ENCODE data around the gene DTNBP1.
"Not testable (repeated sequence)": the region's sequence is repeated elsewhere in the genome, so short reads cannot be mapped to it uniquely, and the experiment has no call there.

Gene DTNBP1

DNA sequence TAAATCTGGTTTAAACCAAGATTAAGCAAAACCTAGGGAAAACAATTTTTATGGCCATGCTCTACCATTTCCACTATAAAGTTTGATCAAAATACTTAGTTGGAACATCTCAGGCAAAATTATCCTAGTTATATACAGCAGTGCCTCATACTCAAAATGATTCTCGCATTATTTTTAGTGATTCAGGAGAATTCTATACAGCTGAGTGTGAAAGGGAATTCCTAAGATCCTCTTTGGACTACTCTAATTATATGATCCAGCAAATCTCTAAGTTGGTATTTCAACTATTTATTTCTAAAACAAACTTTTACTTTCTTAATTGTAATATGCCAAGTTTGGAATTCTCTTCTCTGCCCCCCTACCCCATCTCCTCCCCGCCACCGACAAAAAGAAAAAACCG is 8.6 kb downstream of the DTNBP1 start:
- H3K4me1 ChIP-seq = peaks cover 62% of the 10 kb centered on the region
- H3K4me2 ChIP-seq = 0 out of 2 replicates have a peak overlapping the region, but pooled peaks have one; percentile 25
- no peaks in the 10 kb centered on the region for H3K27me3 ChIP-seq
- peaks cover 40% of the 10 kb centered on the region for H3K36me3 ChIP-seq
- H3K4me3 ChIP-seq = no peak overlapping the region
- peaks cover 5% of the 10 kb centered on the region; the same call in 1 of the 2 replicates for H3K9me3 ChIP-seq
- H3K9ac ChIP-seq = no peak overlapping the region
- peaks cover 34% of the 10 kb centered on the region; the same call in 1 of the 2 replicates for H4K20me1 ChIP-seq
- TF ChIP-seq Cebpa-rat (IDR thresholded peaks at IDR 0.05) = no peak
- no peak overlapping the region for H3K27ac ChIP-seq

DNA sequence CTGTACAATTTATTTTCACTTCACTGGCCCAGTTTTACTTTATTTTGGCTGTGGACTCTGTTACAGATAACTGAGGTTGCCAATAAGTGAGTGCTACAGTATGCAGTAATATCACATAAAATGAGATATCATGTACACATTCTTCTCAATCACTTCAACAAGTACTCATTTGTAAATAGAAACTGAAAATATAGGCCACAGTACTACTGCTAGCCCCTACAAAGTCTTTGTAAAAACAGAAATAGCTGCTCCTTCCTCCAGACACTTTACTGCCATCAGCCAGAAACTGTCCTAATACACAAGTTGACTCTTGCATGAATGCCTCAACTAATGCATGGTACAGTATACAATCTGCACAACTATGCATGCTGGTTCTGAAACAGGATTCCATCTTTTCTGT is 9.2 kb downstream of the DTNBP1 start:
- Histone ChIP-seq H4K20me1 (peaks cover 34% of the 10 kb centered on the region; the same call in 1 of the 2 replicates), H3K9me3 (peaks cover 10% of the 10 kb centered on the region; the same call in 1 of the 2 replicates), H3K27me3 (no peaks in the 10 kb centered on the region), H3K27ac (no peak overlapping the region), H3K4me2 (peak overlapping the region; percentile 25), H3K4me1 (peaks cover 56% of the 10 kb centered on the region), H3K9ac (no peak overlapping the region), H3K4me3 (no peak overlapping the region), H3K36me3 (peaks cover 47% of the 10 kb centered on the region)
- no peak for TF ChIP-seq Cebpa-rat (IDR thresholded peaks at IDR 0.05)

DNA sequence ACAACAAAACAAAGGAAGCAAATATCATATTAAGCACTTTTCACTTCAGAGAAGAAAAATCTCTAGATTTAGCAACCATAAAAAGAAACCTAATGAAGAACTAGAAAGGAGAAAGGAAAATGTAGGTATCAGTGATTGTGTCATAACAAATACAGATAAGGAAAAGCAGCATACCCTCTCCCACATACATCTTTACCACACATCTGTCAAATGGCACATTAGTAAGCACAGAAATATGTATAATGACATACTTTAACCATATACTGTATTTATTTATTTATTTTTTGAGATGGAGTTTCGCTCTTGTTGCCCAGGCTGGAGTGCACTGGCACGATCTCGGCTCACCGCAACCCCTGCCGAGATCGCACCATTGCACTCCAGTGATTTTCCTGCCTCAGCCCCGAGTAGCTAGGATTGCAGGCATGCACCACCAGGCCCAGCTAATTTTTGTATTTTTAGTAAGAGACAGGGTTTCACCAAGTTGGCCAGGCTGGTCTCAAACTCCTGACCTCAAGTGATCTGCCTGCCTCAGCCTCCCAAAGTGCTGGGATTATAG is 12.7 kb downstream of the DTNBP1 start:
- H4K20me1 ChIP-seq = peaks cover 23% of the 10 kb centered on the region; the same call in 1 of the 2 replicates
- H3K27ac ChIP-seq, H3K27me3 ChIP-seq, H3K9ac ChIP-seq, H3K4me3 ChIP-seq, H3K4me2 ChIP-seq: not testable (repeated sequence)
- H3K9me3 ChIP-seq = peaks cover 44% of the 10 kb centered on the region
- peaks cover 21% of the 10 kb centered on the region for H3K4me1 ChIP-seq
- H3K36me3 ChIP-seq = peaks cover 70% of the 10 kb centered on the region

DNA sequence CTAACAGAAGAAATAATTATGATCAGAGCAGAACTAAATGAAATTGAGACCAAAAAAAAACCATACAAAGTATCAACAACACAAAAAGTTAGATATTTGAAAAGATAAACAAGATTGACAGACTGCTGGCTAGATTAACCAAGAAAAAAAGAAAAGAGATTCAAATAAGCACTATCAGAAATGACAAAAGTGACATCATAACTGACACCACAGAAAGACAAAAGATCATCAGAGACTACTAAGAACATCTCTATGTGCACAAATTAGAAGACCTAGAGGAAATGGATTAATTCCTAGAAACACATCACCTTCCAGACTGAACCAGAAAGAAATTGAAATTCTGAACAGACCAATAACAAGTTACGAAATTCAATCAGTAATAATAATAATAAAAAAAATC is 17.9 kb downstream of the DTNBP1 start:
- Histone ChIP-seq H3K9me3 (peaks cover 89% of the 10 kb centered on the region), H3K4me3 (no peak overlapping the region), H3K27ac (no peak overlapping the region), H4K20me1 (peaks cover 17% of the 10 kb centered on the region; the same call in 1 of the 2 replicates), H3K27me3 (no peaks in the 10 kb centered on the region), H3K4me1 (no peaks in the 10 kb centered on the region), H3K9ac (no peak overlapping the region), H3K36me3 (peaks cover 90% of the 10 kb centered on the region), H3K4me2 (no peak overlapping the region)
- no peak for TF ChIP-seq Cebpa-rat (IDR thresholded peaks at IDR 0.05)

DNA sequence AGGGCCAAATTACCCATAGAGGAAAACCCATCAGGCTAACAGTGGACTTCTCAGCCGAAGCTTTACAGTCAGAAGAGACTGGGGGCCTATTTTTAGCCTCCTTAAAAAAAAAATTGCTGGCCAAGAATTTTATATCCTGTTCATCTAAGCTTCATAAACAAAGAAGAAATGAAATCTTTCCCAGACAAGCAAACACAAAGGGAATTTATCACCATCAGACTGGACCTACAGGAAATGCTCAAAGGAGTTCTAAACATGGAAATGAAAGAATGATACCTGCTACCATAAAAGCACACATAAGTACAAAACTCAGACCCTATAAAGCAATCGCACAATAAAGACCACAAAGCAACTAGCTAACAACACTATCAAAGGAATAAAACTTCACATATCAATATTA is 19.3 kb downstream of the DTNBP1 start:
- TF ChIP-seq Cebpa-rat (IDR thresholded peaks at IDR 0.05) = no peak
- no peak overlapping the region for H3K9ac ChIP-seq
- peaks cover 92% of the 10 kb centered on the region for H3K36me3 ChIP-seq
- no peak overlapping the region for H3K27ac ChIP-seq
- no peak overlapping the region; the same call in 1 of the 2 replicates for H3K4me3 ChIP-seq
- no peaks in the 10 kb centered on the region for H3K27me3 ChIP-seq
- no peaks in the 10 kb centered on the region for H3K4me1 ChIP-seq
- H3K9me3 ChIP-seq = peaks cover 95% of the 10 kb centered on the region
- H4K20me1 ChIP-seq = peaks cover 17% of the 10 kb centered on the region; the same call in 1 of the 2 replicates
- no peak overlapping the region for H3K4me2 ChIP-seq

DNA sequence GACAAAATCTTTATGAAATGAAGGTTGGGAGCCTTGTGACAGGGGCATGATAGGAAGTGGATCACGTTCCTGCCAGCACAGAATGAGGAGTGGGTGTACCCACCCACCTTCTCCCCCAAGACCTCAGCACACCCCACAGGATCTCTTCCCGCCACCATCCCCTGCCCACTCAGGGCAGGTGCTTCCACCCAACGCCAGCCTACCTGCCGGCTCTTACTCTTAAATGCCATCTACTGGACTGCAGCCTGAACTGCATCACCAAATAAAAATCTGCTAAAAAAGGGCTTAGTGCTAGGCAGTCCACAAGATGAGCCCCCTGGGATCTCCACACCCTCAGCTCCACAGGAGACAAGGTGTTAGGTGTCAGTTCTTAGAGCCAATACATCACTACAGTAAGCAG is 20.6 kb downstream of the DTNBP1 start:
- Histone ChIP-seq H4K20me1 (peaks cover 17% of the 10 kb centered on the region; the same call in 1 of the 2 replicates), H3K27ac (no peak overlapping the region), H3K4me1 (no peaks in the 10 kb centered on the region), H3K4me2 (no peak overlapping the region), H3K9me3 (peaks cover 85% of the 10 kb centered on the region), H3K36me3 (peaks cover 93% of the 10 kb centered on the region), H3K4me3 (no peak overlapping the region), H3K27me3 (no peaks in the 10 kb centered on the region), H3K9ac (no peak overlapping the region)
- TF ChIP-seq Cebpa-rat (IDR thresholded peaks at IDR 0.05) = no peak

DNA sequence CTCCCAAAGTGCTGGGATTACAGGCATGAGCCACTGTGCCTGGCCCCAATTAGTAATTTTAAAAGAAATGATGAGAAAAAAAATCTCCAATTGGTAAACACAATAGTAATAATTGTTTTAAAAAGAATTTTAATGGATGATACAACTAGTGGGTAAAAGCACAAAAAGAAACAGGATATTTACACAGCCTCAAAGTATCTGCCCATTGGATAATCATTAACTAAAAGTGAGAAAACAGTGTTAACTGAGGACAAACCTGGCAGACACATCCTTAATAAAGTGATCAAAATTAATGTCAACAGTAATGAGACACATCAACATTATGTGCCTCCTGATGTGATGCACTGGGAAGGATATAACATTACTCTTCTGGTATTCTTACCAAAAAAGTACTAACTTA is 24.5 kb downstream of the DTNBP1 start:
- Histone ChIP-seq H3K9me3 (peaks cover 47% of the 10 kb centered on the region), H3K4me2 (no peak overlapping the region), H3K36me3 (peaks cover 88% of the 10 kb centered on the region), H3K9ac (no peak overlapping the region), H3K4me1 (no peaks in the 10 kb centered on the region), H3K4me3 (no peak overlapping the region), H3K27me3 (no peaks in the 10 kb centered on the region), H4K20me1 (peaks cover 22% of the 10 kb centered on the region; the same call in 1 of the 2 replicates), H3K27ac (no peak overlapping the region)
- no peak for TF ChIP-seq Cebpa-rat (IDR thresholded peaks at IDR 0.05)

DNA sequence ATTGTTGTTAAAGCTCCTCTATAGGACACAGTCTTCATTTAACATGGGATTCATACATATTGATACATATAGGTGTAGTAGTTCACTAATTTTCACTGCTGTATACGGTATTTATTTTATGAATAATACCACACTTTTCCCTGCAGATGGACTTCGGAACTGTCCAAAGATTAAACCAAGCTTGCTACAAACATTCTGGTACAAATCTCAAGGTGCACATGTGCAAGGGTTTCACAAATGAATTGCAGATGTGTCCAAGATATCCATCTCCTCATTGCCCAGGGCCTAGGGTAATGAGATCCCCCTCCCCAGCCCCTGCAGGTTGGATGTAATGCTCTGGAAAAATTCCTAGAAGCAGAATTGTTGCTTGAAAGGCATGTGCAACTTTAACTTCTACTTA is 31.4 kb downstream of the DTNBP1 start:
- H3K36me3 ChIP-seq = peaks cover 38% of the 10 kb centered on the region
- H3K4me3 ChIP-seq = no peak overlapping the region
- H3K4me1 ChIP-seq = no peaks in the 10 kb centered on the region
- H3K9me3 ChIP-seq = no peaks in the 10 kb centered on the region
- H3K4me2 ChIP-seq = no peak overlapping the region
- no peak overlapping the region for H3K9ac ChIP-seq
- H3K27ac ChIP-seq = no peak overlapping the region
- H4K20me1 ChIP-seq = peaks cover 20% of the 10 kb centered on the region; the same call in 1 of the 2 replicates
- no peaks in the 10 kb centered on the region for H3K27me3 ChIP-seq
- no peak for TF ChIP-seq Cebpa-rat (IDR thresholded peaks at IDR 0.05)

DNA sequence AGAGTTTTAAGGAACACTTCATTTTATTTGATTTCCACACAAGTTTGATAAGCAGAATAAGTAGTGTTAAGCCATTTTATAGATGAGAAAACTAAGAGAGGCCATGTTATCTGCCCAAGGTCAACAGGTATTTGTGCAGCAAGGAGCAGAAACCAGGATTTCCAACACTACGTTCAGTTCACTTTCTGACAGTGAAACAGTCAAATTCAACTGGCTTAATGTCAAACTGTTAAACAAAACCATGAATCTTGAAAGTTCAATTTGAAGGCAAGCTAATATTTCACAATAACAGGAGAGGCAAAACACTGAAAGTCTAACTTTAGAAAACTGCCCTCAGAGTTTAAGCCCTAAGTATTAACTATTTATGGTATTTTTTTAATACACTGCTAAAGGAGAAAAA is 32.6 kb downstream of the DTNBP1 start:
- Histone ChIP-seq H3K4me1 (no peaks in the 10 kb centered on the region), H3K9me3 (no peaks in the 10 kb centered on the region), H3K36me3 (peaks cover 36% of the 10 kb centered on the region), H3K4me3 (no peak overlapping the region), H4K20me1 (peaks cover 32% of the 10 kb centered on the region; the same call in 1 of the 2 replicates), H3K4me2 (no peak overlapping the region), H3K27ac (no peak overlapping the region), H3K27me3 (no peaks in the 10 kb centered on the region), H3K9ac (no peak overlapping the region)
- no peak for TF ChIP-seq Cebpa-rat (IDR thresholded peaks at IDR 0.05)

DNA sequence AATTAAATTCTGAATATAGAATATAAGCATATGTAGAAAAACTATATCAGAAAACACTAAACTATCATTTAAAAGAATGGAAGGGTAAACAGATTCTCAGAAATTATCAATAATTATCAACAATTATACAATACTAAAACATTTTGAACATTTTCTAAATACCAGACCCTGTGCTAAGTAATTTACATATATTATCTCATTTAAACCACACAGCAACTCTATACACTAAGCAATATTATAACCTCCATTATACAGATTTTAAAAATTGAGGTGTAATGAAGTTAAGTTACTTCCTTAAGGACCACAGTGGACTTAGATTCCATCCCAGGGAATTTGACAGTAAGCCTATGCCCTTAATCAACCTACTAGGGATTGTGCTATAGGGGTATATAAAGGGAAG is 33.3 kb downstream of the DTNBP1 start:
- no peaks in the 10 kb centered on the region for H3K27me3 ChIP-seq
- peaks cover 39% of the 10 kb centered on the region for H4K20me1 ChIP-seq
- no peak overlapping the region for H3K27ac ChIP-seq
- no peaks in the 10 kb centered on the region for H3K9me3 ChIP-seq
- H3K4me1 ChIP-seq = no peaks in the 10 kb centered on the region
- H3K4me2 ChIP-seq = no peak overlapping the region
- TF ChIP-seq Cebpa-rat (IDR thresholded peaks at IDR 0.05) = no peak
- H3K4me3 ChIP-seq = no peak overlapping the region
- H3K36me3 ChIP-seq = peaks cover 31% of the 10 kb centered on the region
- H3K9ac ChIP-seq = no peak overlapping the region

All from BLaER1 (cell line).